NCI-H1436 treated with DMSO at 0.1 percent for 48 hours (cell line): Measurements from ENCODE around the gene KCNJ10.

ENCODE experiments used
- DNase-seq: peaks from one replicate; lab custom pipeline; 2025; lab: John Stamatoyannopoulos, UW

KCNJ10 gene

DNA sequence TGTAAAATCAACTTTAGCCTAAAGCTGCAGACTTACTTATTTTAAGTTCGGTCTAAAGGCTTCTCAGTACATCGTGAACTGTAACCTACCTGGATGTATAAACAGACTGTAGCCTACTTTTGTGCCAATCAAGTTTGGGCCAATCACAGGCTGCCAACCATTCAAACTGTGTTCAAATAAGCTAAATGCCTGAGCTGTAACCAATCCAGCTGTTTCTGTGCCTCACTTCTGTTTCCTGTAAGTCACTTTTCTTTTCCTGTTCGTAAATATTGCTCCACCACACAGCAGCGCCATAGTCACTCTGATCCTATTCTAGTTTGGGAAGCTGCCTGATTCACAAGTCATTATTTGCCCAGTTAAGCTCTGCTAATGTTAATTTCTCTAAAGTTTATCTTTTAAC, 78.4 kb downstream of the KCNJ10 start:
- no peak for DNase-seq

GRCh38 chr1:159990005-159990404, 80.0 kb downstream of the KCNJ10 start:
- no peak for DNase-seq

- DNase-seq, result no peak
These were observed 80.4 kb downstream of the KCNJ10 start for GRCh38 chr1:159989581-159989980.

DNA sequence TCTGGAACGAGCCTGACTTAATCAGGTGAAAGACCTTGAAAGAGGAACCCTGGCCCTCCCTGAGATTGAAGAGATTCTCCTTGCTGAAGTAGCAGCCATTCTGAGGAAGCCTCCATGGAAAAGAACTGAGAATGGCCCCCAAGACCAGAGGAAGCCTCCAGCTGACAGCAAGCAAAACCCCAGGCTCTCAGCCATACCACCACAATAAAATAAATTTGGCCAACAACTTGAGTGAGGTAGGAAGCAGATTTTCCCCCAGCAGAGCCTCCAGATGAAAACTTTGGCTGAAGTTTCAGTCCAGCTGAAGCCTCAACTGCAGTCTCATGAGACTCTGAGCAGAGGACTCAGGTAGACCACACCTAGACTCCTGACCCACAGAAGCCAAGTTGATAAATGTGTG, 82.0 kb downstream of the KCNJ10 start:
- no peak for DNase-seq

- DNase-seq, result no peak
These were observed 82.8 kb downstream of the KCNJ10 start for GRCh38 chr1:159987186-159987585.

GRCh38 chr1:159986531-159986930, 83.4 kb downstream of the KCNJ10 start:
- DNase-seq, result no peak

DNA sequence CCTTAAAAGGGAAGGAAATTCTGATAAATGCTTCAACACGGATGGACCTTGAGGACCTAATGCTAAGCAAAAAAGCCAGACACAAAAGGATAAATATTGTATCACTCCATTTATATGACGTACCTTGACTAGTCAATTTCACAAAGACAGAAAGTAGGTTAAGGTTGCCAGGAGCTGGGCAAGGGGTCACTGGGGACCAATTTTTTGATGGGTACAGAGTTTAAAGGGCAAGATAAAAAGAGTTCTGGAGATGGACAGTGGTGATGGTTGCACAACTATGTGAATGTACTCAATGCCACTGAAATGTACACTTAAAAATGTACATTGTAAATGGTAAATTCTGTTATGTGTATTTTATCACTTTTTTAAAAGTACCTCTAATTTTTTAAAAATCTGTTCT, 83.9 kb downstream of the KCNJ10 start:
- no peak for DNase-seq

DNA sequence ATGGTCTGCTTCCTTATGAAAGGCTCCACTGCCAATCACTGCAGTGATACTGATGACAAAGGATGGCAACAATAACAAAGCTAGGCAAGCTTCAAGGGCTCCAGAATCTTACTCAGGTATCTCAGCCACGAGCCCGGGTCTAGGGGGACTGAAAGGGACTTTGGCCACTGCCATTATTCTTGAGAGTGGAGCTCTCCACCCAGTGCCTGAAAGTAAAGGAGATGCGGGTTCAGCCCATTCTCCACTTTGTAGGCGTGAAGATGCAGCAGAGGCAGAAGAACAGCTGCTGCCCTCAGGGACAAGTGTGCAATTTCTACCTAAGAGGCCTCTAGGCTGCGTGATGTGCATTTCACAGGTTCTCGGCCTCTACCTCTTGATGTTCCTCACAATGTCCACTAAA, 84.5 kb downstream of the KCNJ10 start:
- no peak for DNase-seq

DNA sequence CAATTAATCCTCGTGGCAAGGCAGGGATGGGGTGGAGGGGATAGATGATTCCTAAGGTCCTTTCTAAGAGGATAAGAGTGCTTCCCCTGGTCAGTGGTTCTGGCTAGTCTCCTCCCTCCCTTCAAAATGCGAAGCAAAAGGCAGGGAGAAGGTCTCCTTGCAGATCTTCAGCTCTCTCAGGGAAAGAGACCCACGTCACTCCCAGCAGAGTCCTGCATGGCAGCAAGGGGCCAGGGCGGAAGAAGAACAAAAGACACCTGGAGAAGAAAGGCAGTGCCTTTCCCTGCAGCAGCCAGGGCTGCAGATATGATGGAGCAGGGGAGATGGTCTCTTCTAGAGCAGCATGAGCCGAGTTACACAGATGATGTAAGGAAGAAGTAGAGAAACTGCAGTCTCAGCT, 86.3 kb downstream of the KCNJ10 start:
- no peak for DNase-seq

- DNase-seq, result no peak
These were observed 87.7 kb downstream of the KCNJ10 start for GRCh38 chr1:159982280-159982679.

DNA sequence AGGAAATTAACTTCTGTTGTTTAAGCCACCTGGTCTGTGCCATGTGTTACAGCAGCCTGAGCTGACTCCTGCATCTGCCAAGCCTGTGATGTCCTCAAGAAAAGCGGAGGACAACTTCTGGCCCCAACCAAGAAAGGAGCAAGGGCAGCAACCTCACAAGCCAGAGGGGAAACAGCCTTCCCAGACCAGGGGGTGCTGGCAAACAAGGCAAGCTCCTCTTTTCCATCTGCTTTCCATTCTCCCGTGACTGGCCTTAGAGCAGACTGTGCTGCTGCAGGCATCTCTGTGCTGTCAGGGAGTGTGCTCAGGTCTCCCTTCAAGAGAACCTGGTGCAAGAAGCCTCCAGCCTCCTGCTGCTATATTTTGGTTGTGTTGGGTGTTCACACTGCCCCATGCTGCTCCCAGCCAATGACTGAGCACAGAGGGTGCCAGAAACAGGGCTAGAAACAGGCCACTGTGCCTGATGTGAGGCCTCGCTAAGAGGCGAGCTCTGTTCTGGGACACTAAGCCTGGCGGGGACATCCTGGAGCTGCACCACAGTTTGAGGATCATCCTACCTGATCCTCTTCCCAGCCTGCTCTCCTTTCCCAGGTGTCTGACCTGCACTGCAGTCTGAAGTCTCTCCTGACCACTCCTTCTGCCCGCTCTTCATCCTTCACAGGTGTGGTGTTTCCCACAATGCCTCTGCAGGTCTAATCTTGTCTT, 88.5 kb downstream of the KCNJ10 start:
- DNase-seq, result no peak

- DNase-seq, result no peak
These were observed 89.2 kb downstream of the KCNJ10 start for GRCh38 chr1:159980786-159981185.

DNA sequence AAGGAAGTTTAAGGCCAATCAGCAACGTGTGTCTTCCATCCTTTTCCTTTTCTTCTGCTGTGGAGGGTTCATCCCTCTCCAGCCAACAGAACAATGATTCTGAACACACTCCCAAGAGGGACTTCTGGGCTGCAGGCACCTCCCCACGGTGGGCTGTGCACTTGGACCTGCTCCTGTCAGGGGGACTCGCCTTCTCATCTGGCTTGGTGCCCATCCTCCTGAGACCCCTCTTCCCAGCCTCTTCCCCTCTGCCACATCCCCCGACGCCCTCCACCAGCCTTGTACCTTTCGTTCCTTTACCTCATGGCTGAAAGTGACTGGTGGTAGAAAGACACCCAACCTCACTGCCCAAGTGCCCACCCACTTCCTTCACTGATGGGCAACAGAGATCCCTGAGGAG, 89.9 kb downstream of the KCNJ10 start:
- no peak for DNase-seq

DNA sequence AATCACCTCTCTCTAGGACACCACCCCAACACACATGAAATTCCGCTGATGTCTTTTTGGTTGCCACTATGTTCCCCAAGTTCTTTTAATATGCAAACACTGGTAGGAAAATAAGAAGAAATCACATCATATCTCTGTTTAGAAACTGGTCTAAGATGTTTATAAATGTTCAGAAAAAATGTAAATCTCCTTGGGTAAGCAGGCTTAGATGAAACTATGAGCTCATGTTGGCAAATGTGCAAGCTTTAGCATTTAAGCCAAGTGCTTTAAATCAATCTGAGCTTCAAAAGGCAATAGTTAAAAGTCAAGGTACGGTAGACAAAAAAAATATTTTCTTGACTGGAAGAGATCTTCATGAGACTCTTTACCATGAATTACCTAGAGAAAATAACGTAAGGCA, 90.7 kb downstream of the KCNJ10 start:
- DNase-seq, result no peak

DNA sequence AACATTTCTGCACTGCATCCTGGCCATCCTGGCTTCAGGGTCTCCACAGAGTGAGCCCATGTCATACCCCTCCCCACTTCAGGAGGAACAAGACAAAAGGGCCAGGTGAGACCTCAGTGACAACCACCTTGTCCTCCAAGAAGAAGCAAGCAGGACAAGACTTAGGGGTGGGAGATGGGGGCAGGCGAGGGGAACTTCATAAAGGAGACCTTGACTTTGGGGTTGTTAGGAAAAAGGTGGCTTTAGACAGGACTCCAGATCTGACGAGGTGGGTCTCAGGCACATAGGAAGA, 91.9 kb downstream of the KCNJ10 start:
- no peak for DNase-seq

GRCh38 chr1:159977364-159978106, 92.4 kb downstream of the KCNJ10 start:
- no peak for DNase-seq

- no peak for DNase-seq
These were observed 95.5 kb downstream of the KCNJ10 start for GRCh38 chr1:159974350-159974965.

DNA sequence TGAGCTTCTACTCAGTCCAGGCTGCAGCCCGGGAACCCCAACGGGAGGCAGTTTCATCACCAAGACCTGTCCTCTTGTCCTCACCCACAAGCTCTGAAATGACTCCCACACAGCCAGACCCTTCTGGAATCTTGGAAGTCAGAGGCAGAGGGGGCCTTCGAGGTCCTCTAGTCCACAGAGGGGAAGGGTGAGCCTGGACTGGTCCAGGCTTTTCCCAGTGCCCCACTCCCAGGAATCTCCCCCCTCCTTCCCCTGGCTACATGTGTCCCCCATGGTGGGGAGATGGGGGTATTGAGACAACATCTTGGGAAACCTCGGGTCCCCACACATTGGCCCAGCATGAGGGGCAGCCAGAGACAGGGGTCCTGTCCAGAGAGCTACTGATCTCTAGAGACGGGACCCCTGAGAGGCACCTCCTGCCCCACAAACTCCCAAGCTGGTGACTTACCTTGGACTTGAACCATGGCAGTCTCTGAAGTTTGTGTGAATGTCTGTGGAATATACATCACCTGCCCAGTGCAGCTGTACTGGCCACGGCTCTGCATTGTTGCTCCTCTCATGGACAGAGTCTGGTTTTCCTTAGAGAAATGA, 96.5 kb downstream of the KCNJ10 start:
- no peak for DNase-seq

DNA sequence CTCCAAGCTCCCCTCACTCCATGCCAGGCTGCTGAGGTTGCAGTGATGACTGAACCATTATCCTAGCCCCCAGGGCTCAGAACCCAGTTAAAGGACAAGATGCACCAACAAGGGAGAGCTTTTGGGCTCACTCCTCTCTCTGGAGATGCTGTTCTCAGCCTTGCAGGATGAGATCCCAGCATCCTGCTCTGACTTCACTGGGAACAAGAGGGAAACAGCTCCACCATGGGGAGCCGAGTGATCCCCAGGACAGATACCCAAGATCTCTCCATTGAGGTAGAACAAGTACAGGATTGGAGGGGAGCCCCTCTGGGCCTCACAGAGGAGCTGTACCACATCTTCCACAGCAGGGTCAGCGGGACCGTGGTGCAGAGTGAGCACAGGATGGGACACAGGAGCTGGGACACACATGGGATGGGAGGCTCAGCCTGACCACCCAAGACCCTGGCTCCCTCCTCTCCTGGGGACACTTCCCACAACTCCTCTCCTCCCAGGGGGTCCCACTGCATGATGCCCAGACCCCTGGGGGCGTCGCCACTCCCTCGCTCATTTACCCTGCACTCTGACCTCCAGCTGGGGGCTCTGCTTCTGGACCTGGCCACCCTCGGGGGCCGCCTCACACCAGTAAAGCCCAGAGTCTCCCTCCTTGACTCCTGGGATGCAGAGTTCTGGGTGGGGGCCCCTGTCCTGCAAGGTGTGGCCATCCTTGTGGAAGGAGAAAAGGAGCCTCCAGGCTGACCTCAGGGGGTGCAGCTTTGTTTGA, 97.3 kb downstream of the KCNJ10 start:
- no peak for DNase-seq

- no peak for DNase-seq
These were observed 99.0 kb downstream of the KCNJ10 start for GRCh38 chr1:159970932-159971342.

- no peak for DNase-seq
These were observed 101.1 kb downstream of the KCNJ10 start for GRCh38 chr1:159968901-159969300.

GRCh38 chr1:159965263-159965662, 104.7 kb downstream of the KCNJ10 start:
- no peak for DNase-seq
